Endothelial cell of umbilical vein (primary cell): ENCODE results near the gene SHLD2.
"Not testable (repeated sequence)": the region's sequence is repeated elsewhere in the genome, so short reads cannot be mapped to it uniquely, and the experiment has no call there.

Experiments
- CTCF ChIP-seq, 2 donors: IDR thresholded peaks; 1 replicate in 1 of 2; 2 replicates in 1 of 2; pipeline ENCODE4 v1.5.1; 2011; ENCODE audit warnings: low read length in 2 of 2, mild to moderate bottlenecking in 2 of 2, moderate library complexity in 2 of 2, control low read depth in 1 of 2, inconsistent platforms in 1 of 2, low read depth in 1 of 2; ENCODE audit not compliant: insufficient read depth in 1 of 2; ENCODE audit errors: extremely low read depth in 1 of 2
- POLR2A ChIP-seq: IDR thresholded peaks from 2 replicates; pipeline ENCODE4 v1.6.1; 2012; ENCODE audit warnings: low read depth, mild to moderate bottlenecking, control low read depth, low read length
- POLR2AphosphoS5 ChIP-seq: IDR thresholded peaks from 2 replicates; pipeline ENCODE4 v1.6.1; 2012; ENCODE audit warnings: low read depth, mild to moderate bottlenecking, control low read depth, low read length, moderate library complexity; ENCODE audit not compliant: insufficient read depth

DNA sequence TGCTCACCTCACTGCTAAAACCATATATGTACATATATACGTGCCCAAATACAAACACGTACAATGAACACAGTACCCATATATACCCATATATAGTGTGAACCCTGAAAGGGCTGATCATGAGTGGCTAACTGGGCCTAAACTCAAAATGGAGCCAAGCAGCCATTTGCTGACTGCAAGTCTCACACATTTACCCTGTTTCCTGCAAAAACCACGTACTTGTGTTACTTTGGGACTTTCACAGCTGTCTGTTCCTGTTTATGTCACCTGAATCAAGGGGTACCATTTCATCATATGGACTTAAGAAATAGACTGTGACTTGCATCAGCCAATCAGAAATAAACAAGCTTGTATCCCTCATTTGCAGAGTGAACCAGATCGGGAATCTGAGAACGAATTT, 124.4 kb downstream of the SHLD2 start:
- not testable (repeated sequence) for TF ChIP-seq CTCF (IDR thresholded peaks at IDR 0.05; ENCODE audit: extremely low read depth in 1 of 2, insufficient read depth in 1 of 2, low read depth in 1 of 2, low read length in 2 of 2); POLR2AphosphoS5; POLR2A
